ENCODE measurements around the gene UNC13B.

- no peak for TF ChIP-seq POLR2A (IDR thresholded peaks at IDR 0.05; ENCODE audit: low read depth, low read length)
- TF ChIP-seq POLR2AphosphoS5 (IDR thresholded peaks at IDR 0.05; ENCODE audit: low read depth, low read length), result no peak
- TF ChIP-seq TAF1 (IDR thresholded peaks at IDR 0.05; ENCODE audit: borderline replicate concordance, low read depth, low read length), result no peak
Observed at GRCh38 chr9:35380619-35381018, 218.8 kb downstream of the UNC13B start.

All from GM12892 (cell line).